H54 (cell line): ENCODE data around the gene MYO1B.
A peak's percentile ranks its signal among the peaks of the same experiment; 100 is the strongest.

Experiments
- DNase-seq: peaks from one replicate; pipeline ENCODE4 v3.0.0; 2011; ENCODE audit warnings: low spot score, mixed read lengths; ENCODE audit not compliant: insufficient read length
- FAIRE-seq: peaks from 3 replicates; lab custom pipeline; 2011; peaks lifted over from hg19 to GRCh38; lab: Jason Lieb, UNC
- POLR2A ChIP-seq: IDR thresholded peaks from 2 replicates; pipeline ENCODE4 v1.6.1; 2011; ENCODE audit warnings: low read depth, mild to moderate bottlenecking, low read length

The MYO1B gene

GRCh38 chr2:191396794-191397193 lies 151.6 kb downstream of the MYO1B start:
- no peak for FAIRE-seq
- TF ChIP-seq POLR2A = no peak

GRCh38 chr2:191399601-191400000 lies 154.4 kb downstream of the MYO1B start:
- FAIRE-seq = no peak
- no peak for DNase-seq
- TF ChIP-seq POLR2A = no peak

More at GRCh38 chr2:191396794-191397193, 151.6 kb downstream of the MYO1B start:
- no peak for DNase-seq

GRCh38 chr2:191401287-191401686 lies 156.1 kb downstream of the MYO1B start:
- DNase-seq (no peak), FAIRE-seq (no peak)
- TF ChIP-seq POLR2A = no peak

GRCh38 chr2:191402966-191403565 lies 157.9 kb downstream of the MYO1B start:
- no peak for TF ChIP-seq POLR2A
- DNase-seq (no peak), FAIRE-seq (no peak)

- DNase-seq = no peak
- no peak for FAIRE-seq
- no peak for TF ChIP-seq POLR2A
Measured at GRCh38 chr2:191404568-191404991, 159.4 kb downstream of the MYO1B start.

GRCh38 chr2:191405546-191405945 lies 160.3 kb downstream of the MYO1B start:
- no peak for TF ChIP-seq POLR2A
- no peak for FAIRE-seq
- no peak for DNase-seq

GRCh38 chr2:191410646-191411436 lies 165.6 kb downstream of the MYO1B start:
- TF ChIP-seq POLR2A = no peak
- DNase-seq (no peak), FAIRE-seq (no peak)

GRCh38 chr2:191411472-191411871 lies 166.3 kb downstream of the MYO1B start:
- DNase-seq = no peak
- TF ChIP-seq POLR2A = no peak
- FAIRE-seq = peak; percentile 27

GRCh38 chr2:191412353-191412752 lies 167.1 kb downstream of the MYO1B start:
- no peak for TF ChIP-seq POLR2A
- FAIRE-seq = no peak

GRCh38 chr2:191415101-191415500 lies 169.9 kb downstream of the MYO1B start:
- no peak for DNase-seq
- no peak for TF ChIP-seq POLR2A
- no peak for FAIRE-seq

More at GRCh38 chr2:191412353-191412752, 167.1 kb downstream of the MYO1B start:
- no peak for DNase-seq

GRCh38 chr2:191415858-191416257 lies 170.7 kb downstream of the MYO1B start:
- no peak for TF ChIP-seq POLR2A
- no peak for DNase-seq
- FAIRE-seq = no peak

- no peak for DNase-seq
- TF ChIP-seq POLR2A = no peak
- FAIRE-seq = no peak
Measured at GRCh38 chr2:191417746-191418145, 172.5 kb downstream of the MYO1B start.

- DNase-seq (no peak), FAIRE-seq (no peak)
- TF ChIP-seq POLR2A = no peak
Measured at GRCh38 chr2:191421950-191422349, 176.7 kb downstream of the MYO1B start.

GRCh38 chr2:191427031-191427430 lies 181.8 kb downstream of the MYO1B start:
- TF ChIP-seq POLR2A = no peak
- DNase-seq (no peak), FAIRE-seq (no peak)
